HepG2 (cell line): ENCODE measurements around the gene TMEM14A. TPM values are rescaled to one million over a fixed set of nuclear protein-coding genes. Genes with fewer than 3 reads are reported as not detected.

ENCODE experiments used
- CENPT ChIP-seq: sonication (generic); formaldehyde crosslinking; IDR thresholded peaks from 2 replicates; pipeline ENCODE4 v1.8.0; 2022; ENCODE audit warnings: low read depth, mild to moderate bottlenecking, moderate library complexity, missing genetic modification reagents
- CERS6 ChIP-seq: sonication (generic); formaldehyde crosslinking; IDR thresholded peaks from 2 replicates; pipeline ENCODE4 v1.5.0; 2020; ENCODE audit warnings: missing genetic modification reagents
- CREBL2 ChIP-seq: sonication (generic); formaldehyde crosslinking; IDR thresholded peaks from 2 replicates; pipeline ENCODE4 v1.8.1; 2023; ENCODE audit warnings: missing genetic modification reagents, mild to moderate bottlenecking, borderline replicate concordance
- DNMT1 ChIP-seq: sonication (generic); formaldehyde crosslinking; IDR thresholded peaks from 2 replicates; pipeline ENCODE4 v1.5.1; 2020; ENCODE audit warnings: mild to moderate bottlenecking, missing genetic modification reagents
- MIER3 ChIP-seq: IDR thresholded peaks from 2 replicates; pipeline ENCODE4 v1.6.1; 2016; ENCODE audit warnings: missing compliant biosample characterization, borderline replicate concordance
- PPARG ChIP-seq: conservative IDR thresholded peaks from 2 replicates; pipeline ENCODE4 v1.6.1; 2016; ENCODE audit warnings: missing biosample characterization, missing genetic modification reagents
- RAD21 ChIP-seq: fragments of 450-650 bp; formaldehyde crosslinking; IDR thresholded peaks from 2 replicates; pipeline ENCODE4 v1.5.0; 2020; ENCODE audit warnings: mild to moderate bottlenecking
- RBAK ChIP-seq: sonication (generic); formaldehyde crosslinking; IDR thresholded peaks from 2 replicates; pipeline ENCODE4 v1.5.1; 2020; ENCODE audit warnings: mild to moderate bottlenecking, missing genetic modification reagents
- RNF219 ChIP-seq: sonication (generic); formaldehyde crosslinking; IDR thresholded peaks from 2 replicates; pipeline ENCODE4 v1.5.0; 2020; ENCODE audit warnings: mild to moderate bottlenecking, missing genetic modification reagents
- RORA ChIP-seq: sonication (generic); formaldehyde crosslinking; IDR thresholded peaks from 2 replicates; pipeline ENCODE4 v1.5.0; 2020; ENCODE audit warnings: mild to moderate bottlenecking, missing genetic modification reagents, moderate library complexity
- SIN3A ChIP-seq: IDR thresholded peaks from 2 replicates; pipeline ENCODE4 v1.6.1; 2011; ENCODE audit warnings: low read depth, mild to moderate bottlenecking, control low read depth, low read length, borderline replicate concordance
- SRSF4 ChIP-seq: fragments of 200-400 bp; formaldehyde crosslinking; IDR thresholded peaks from one replicate; pipeline ENCODE4 v1.6.1; 2018; ENCODE audit warnings: mild to moderate bottlenecking, low read depth, low read length, moderate library complexity; ENCODE audit not compliant: poor library complexity, severe bottlenecking
- TRIM22 ChIP-seq: fragments of 450-650 bp; IDR thresholded peaks from 2 replicates; pipeline ENCODE4 v1.6.1; 2017
- ZBTB46 ChIP-seq: sonication (generic); formaldehyde crosslinking; IDR thresholded peaks from 2 replicates; pipeline ENCODE4 v1.4.0; 2020; ENCODE audit warnings: mild to moderate bottlenecking, missing genetic modification reagents, borderline replicate concordance
- ZEB1 ChIP-seq: IDR thresholded peaks from 2 replicates; pipeline ENCODE4 v1.6.1; 2012; ENCODE audit warnings: mild to moderate bottlenecking, low read depth, inconsistent platforms; ENCODE audit not compliant: insufficient replicate concordance
- ZMYM2 ChIP-seq: sonication (generic); formaldehyde crosslinking; IDR thresholded peaks from 2 replicates; pipeline ENCODE4 v1.8.0; 2022; ENCODE audit warnings: mild to moderate bottlenecking, missing genetic modification reagents
- ZNF274 ChIP-seq: sonication (generic); formaldehyde crosslinking; IDR thresholded peaks from 2 replicates; pipeline ENCODE4 v1.5.1; 2020; ENCODE audit warnings: mild to moderate bottlenecking, missing genetic modification reagents
- ZNF296 ChIP-seq: sonication (generic); formaldehyde crosslinking; conservative IDR thresholded peaks from 2 replicates; pipeline ENCODE4 v1.5.0; 2020; ENCODE audit warnings: mild to moderate bottlenecking, missing genetic modification reagents
- ZNF543 ChIP-seq: sonication (generic); formaldehyde crosslinking; IDR thresholded peaks from 2 replicates; pipeline ENCODE4 v1.4.0; 2020; ENCODE audit warnings: mild to moderate bottlenecking, missing genetic modification reagents
- ZNF597 ChIP-seq: sonication (generic); formaldehyde crosslinking; IDR thresholded peaks from 2 replicates; pipeline ENCODE4 v1.5.0; 2020; ENCODE audit warnings: missing genetic modification reagents
- polyA plus RNA-seq, 8 experiments: library from polyadenylated mRNA; depleted of rRNA in 3 of 8; stranded (reverse) in 7 of 8; unstranded in 1 of 8; fragments of >200 nt; fragmentation: Illumina TruSeq in 4 of 8; extraction: Trizol in 4 of 8; gene quantifications; 2 replicates each; pipeline versions ENCODE4 v1.2.1 to v1.2.3, GENCODE V29; 2011 to 2016; ENCODE audit warnings: low read depth in 4 of 8, missing spikeins in 1 of 8, mixed read lengths in 1 of 8; ENCODE audit not compliant: insufficient read depth in 1 of 8
- total RNA-seq, 5 experiments: library from RNA; depleted of rRNA; stranded (reverse); fragments of >200 nt; fragmentation: Illumina TruSeq; extraction: Trizol; gene quantifications; 2 replicates each; pipeline ENCODE4 v1.2.3, GENCODE V29; 2016; ENCODE audit warnings: low read depth in 1 of 5

TMEM14A gene
- total and polyA plus RNA-seq, 2 of the 13 experiments (the other 11 are each of a cell fraction or from before 2014, with no cell fraction given): 24.6 to 73.7 TPM

- peak; percentile 79; the same call in 1 of the 2 replicates for TF ChIP-seq RNF219
- TF ChIP-seq PPARG: no peak
- TF ChIP-seq ZBTB46 (CRISPR knock-in tag): no peak
- no peak for TF ChIP-seq MIER3 (CRISPR knock-in tag)
- no peak for TF ChIP-seq CENPT (CRISPR knock-in tag)
- TF ChIP-seq ZMYM2: no peak; the same call in 1 of the 2 replicates
- peak; percentile 47; the same call in 1 of the 2 replicates for TF ChIP-seq CERS6 (CRISPR knock-in tag)
- 0 out of 2 replicates have a peak, but pooled peaks have one; percentile 29 for TF ChIP-seq ZNF597 (CRISPR knock-in tag)
- no peak for TF ChIP-seq RORA
- TF ChIP-seq ZNF274 (CRISPR knock-in tag): no peak; the same call in 1 of the 2 replicates
- TF ChIP-seq ZEB1: no peak
- peak; percentile 40 for TF ChIP-seq RAD21 (CRISPR knock-in tag)
- TF ChIP-seq ZNF296 (CRISPR knock-in tag): peak; percentile 58; the same call in 1 of the 2 replicates
- no peak for TF ChIP-seq SRSF4
- TF ChIP-seq DNMT1 (CRISPR knock-in tag): no peak
- TF ChIP-seq TRIM22: no peak
- peak; percentile 34; the same call in 1 of the 2 replicates for TF ChIP-seq SIN3A
- TF ChIP-seq RBAK: no peak
- peak; percentile 86 for TF ChIP-seq ZNF543 (CRISPR knock-in tag)
- TF ChIP-seq CREBL2: peak; percentile 62; the same call in 1 of the 2 replicates
Measured at GRCh38 chr6:52664186-52664990, 6.5 kb upstream of the TMEM14A start (continued).
